KOPT-K1 (cell line): Measurements from ENCODE around the gene SUMF2.
"Not testable (repeated sequence)": the region's sequence is repeated elsewhere in the genome, so short reads cannot be mapped to it uniquely, and the experiment has no call there.

Source experiments
- H3K27ac ChIP-seq: fragments of 200-600 bp; sonication (generic); 2 replicates; pipeline ENCODE4 v1.5.1; 2016; ENCODE audit warnings: antibody characterized with exemption, mild to moderate bottlenecking, low read depth, low read length; ENCODE audit not compliant: poor library complexity, severe bottlenecking
- H3K36me3 ChIP-seq: fragments of 200-600 bp; sonication (generic); 2 replicates; pipeline ENCODE4 v1.5.1; 2017; ENCODE audit warnings: antibody characterized with exemption, mild to moderate bottlenecking, low read length, moderate library complexity; ENCODE audit not compliant: insufficient read depth
- H3K9me3 ChIP-seq: fragments of 200-600 bp; sonication (generic); 2 replicates; pipeline ENCODE4 v1.5.1; 2017; ENCODE audit warnings: antibody characterized with exemption, low read length, mild to moderate bottlenecking; ENCODE audit not compliant: insufficient read depth, poor library complexity, severe bottlenecking

The SUMF2 gene

GRCh38 chr7:56063882-56064625 lies at the start of gene SUMF2:
TSS of gene SUMF2 (plus strand) at chr7:56064286. CDS start at chr7:56064312, 26 bp downstream.
- Histone ChIP-seq H3K36me3 (peaks cover 75% of the 10 kb centered on the region), H3K9me3 (no peaks in the 10 kb centered on the region), H3K27ac (peak within 1 kb of the TSS; percentile 88)

- H3K27ac ChIP-seq, result not testable (repeated sequence)
- peaks cover 81% of the 10 kb centered on the region for H3K36me3 ChIP-seq
Measured at GRCh38 chr7:56017015-56017414, 47.1 kb upstream of the SUMF2 start.

DNA sequence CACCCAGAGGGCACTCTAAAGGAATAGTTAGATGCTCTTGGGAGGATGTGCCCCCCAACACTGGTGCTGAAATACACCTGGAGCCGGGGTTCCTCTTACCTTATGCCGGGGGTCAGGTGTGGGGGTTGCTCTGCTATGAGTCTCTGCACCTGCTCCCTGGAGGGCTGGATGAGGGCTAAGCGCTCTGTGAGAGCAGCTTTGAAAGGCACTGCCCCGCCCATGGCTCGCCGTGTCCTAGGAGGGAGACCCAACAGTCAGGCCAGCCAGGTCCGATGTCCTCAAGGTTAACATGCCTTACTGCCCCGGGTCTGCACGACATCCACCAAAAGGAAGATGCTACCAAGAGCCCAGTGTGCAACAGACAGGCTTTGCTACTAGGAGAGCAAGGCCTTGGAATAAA lies 44.6 kb upstream of the SUMF2 start:
- H3K9me3 ChIP-seq, result no peaks in the 10 kb centered on the region
- no peak overlapping the region for H3K27ac ChIP-seq
- H3K36me3 ChIP-seq, result peaks cover 66% of the 10 kb centered on the region

More at GRCh38 chr7:56017015-56017414, 47.1 kb upstream of the SUMF2 start:
- H3K9me3 ChIP-seq, result not testable (repeated sequence)

DNA sequence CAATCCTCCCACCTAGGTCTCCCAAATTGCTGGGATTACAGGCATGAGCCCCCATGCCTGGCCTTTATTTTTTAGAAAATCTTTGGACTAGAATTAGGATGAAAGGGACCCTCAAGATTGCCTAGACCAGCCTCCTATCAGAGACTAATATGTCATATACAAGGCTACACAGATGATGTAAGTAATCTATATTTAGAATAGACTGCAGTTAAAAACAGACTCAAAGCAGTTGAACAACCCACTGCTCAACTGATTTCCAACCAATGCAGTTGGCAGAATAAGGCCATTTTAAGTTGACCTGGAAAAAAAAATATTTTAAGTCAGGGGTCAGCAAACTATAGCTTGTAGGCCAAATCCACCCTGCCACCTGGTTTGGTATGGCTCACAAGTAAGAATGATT lies 40.6 kb upstream of the SUMF2 start:
- peaks cover 68% of the 10 kb centered on the region for H3K36me3 ChIP-seq
- H3K9me3 ChIP-seq, result no peaks in the 10 kb centered on the region
- H3K27ac ChIP-seq, result no peak overlapping the region

- H3K9me3 ChIP-seq, result no peaks in the 10 kb centered on the region
- H3K27ac ChIP-seq, result no peak overlapping the region
- H3K36me3 ChIP-seq, result peaks cover 70% of the 10 kb centered on the region
Measured at GRCh38 chr7:56026538-56026937, 37.5 kb upstream of the SUMF2 start.

DNA sequence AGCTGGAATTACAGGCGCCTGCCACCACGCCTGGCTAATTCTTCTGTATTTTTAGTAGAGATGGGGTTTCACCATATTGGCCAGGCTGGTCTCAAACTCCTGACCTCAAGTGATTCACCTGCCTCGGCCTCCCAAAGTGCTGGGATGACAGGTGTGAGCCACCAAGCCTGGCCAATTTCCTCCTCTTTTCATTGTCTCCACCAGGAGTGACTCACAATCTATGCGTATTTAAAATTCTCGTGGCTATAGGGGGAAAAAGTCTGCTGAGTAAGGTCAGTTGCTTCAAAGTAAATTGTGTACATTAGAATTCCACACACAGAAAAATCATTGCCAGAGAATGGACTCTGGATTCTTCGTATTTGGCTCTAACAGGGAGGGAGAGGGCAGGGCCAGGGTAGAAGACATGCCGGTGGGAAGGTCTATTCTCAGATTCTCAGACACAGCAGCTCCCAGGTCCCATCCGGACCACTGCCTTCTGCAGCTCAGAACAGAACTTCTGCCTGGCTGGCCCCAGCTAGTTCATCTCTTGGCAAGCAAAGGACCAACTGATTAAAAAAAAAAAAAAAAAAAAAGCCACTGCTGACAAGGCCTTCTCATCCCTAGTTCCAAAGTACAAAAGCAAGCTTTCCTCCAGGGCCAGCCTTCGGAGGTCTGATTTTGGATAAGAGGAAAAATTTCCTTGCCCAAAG lies 35.0 kb upstream of the SUMF2 start:
- Histone ChIP-seq H3K36me3 (peaks cover 68% of the 10 kb centered on the region), H3K27ac (no peak overlapping the region), H3K9me3 (no peaks in the 10 kb centered on the region)

GRCh38 chr7:56030340-56030739 lies 33.7 kb upstream of the SUMF2 start:
- Histone ChIP-seq H3K36me3 (peaks cover 65% of the 10 kb centered on the region), H3K9me3 (no peaks in the 10 kb centered on the region), H3K27ac (no peak overlapping the region)

- H3K27ac ChIP-seq, H3K9me3 ChIP-seq: not testable (repeated sequence)
- peaks cover 55% of the 10 kb centered on the region for H3K36me3 ChIP-seq
Measured at GRCh38 chr7:56031556-56031955, 32.5 kb upstream of the SUMF2 start.

GRCh38 chr7:56032578-56032977 lies 31.5 kb upstream of the SUMF2 start:
- H3K9me3 ChIP-seq, result not testable (repeated sequence)

DNA sequence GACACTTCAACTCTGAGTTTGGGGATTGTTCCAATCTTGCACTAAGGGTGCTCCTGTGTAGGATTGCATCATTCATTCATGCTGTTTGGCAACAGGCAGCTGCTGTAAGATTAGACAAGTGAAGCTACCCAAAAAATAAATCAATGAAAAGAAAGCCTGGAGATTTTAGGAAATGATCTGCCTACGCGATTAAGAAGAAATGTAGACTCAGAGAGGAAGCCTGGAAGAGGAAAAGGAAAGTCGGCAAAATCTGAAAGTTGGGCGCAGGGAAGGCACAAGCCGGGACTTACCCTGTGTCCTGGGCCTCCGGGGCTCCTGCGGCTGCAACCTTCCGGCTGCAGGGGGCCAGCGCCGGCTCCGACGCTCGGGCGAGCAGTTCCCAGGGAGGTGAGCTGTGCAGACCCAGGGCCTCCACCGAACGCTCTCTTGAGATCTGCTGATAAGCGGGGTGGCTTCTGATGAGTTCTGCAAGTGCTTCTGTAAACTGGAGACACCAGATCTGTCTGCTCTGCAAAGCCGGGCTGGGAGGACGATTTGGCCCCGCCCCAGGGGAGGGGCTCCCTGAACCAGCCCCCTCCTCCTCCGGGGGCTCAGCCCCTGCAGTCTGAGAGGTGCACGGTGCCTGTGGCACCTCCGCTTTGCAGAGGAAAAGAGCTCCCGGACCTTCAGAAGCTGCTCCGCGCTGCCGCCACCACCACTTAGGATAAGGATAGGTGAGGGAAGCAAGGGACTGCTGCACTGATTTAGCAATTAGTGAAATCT lies 30.2 kb upstream of the SUMF2 start:
- Histone ChIP-seq H3K27ac (peak overlapping the region; percentile 73), H3K9me3 (no peaks in the 10 kb centered on the region), H3K36me3 (peaks cover 39% of the 10 kb centered on the region)

More at GRCh38 chr7:56032578-56032977, 31.5 kb upstream of the SUMF2 start:
- H3K27ac ChIP-seq, result not testable (repeated sequence)
- peaks cover 45% of the 10 kb centered on the region for H3K36me3 ChIP-seq

DNA sequence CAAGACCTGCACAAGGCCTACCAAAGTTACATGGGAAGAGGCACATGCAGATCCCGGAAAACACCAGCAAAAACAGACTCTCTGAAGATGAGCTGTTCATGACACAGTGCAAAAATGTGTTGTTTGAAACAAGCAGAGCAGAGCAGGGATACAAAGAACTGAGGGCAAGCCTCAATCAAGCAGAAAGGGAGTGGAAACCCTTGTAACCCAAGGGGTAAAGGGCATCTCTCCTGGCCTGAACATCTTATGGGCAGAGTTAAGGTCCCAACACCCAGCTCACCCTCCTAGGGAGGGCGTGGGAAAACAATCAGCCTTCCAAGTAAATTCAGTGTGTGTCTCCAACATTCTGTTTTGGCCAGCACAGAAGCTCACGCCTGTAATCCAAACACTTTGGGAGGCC lies 23.4 kb upstream of the SUMF2 start:
- Histone ChIP-seq H3K9me3 (no peaks in the 10 kb centered on the region), H3K27ac (no peak overlapping the region), H3K36me3 (peaks cover 32% of the 10 kb centered on the region)

DNA sequence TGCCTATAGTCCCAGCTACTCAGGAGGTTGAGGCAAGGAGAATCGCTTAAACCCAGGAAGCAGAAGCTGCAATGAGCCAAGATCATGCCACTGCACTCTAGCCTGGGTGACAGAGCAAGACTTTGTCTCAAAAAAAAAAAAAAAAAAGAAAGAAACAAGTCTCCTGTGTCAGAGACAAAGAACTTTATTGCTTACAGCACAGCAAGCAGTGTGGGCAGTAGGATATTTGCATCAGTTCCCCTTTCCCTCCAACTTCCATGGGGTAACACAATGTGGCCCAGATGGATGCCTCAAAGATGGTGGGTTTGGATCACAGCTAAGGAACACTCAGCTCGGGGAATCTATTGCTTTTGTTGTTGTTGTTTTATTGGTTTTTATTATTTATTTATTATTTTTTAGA lies 18.3 kb upstream of the SUMF2 start:
- peaks cover 22% of the 10 kb centered on the region; the same call in 1 of the 2 replicates for H3K36me3 ChIP-seq
- not testable (repeated sequence) for H3K9me3 ChIP-seq, H3K27ac ChIP-seq

DNA sequence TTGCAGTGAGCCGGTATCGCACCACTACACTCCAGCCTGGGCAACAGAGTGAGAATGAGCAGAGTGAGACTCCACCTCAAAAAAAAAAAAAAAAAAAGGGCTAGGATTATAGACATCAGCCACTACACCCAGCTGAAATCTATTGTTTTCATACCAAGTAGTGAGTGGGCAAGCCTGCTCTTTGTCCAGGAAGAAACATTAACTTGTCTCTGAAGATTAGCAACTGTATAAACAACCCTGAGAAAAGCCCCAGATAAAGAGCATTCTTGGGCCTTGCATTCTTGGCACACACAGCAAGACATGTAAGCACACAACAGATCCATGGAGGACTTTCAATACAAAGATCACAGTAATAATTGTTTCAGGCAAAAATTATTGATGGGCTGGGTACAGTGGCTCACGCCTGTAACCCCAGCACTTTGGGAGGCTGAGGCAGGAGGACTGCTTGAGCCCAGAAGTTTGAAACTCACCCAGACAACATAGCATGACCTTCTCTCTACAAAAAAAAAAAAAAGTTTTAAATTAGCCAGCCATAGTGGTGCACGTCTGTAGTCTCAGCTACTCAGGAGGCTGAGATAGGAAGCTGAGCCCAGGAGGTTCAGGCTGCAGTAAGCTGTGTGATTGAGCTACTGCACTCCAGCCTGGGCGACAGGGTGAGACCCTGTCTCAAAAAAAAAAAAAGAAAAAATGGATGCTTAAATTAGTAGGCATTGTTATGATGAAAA lies 17.2 kb upstream of the SUMF2 start:
- peaks cover 13% of the 10 kb centered on the region; the same call in 1 of the 2 replicates for H3K36me3 ChIP-seq
- H3K9me3 ChIP-seq, result no peaks in the 10 kb centered on the region
- H3K27ac ChIP-seq, result no peak overlapping the region

DNA sequence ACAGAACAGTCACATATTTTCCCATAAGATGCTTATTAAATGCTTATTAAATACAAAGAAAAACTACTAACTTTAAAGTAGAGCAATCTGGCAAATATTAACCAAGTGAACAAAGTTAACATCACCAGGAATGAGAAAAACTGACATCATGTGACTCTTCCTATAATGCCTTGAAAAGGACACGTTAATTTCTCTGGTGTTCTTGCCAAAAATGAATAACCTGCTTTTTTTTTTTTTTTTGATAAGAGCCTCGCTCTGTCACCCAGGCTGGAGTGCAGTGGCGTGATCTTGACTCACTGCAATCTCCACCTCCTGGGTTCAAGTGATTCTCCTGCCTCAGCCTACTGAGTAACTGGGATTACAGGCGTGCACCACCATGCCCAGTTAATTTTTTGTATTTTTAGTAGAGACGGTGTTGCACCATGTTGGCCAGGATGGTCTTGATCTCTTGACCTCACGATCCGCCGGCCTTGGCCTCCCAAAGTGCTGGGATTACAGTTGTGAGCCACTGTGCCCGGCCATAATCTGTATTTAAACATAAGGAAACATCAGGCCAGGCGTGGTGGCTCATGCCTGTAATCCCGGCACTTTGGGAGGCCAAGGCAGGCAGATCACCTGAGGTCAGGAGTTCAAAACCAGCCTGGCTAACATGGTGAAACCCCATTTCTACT lies 16.5 kb upstream of the SUMF2 start:
- H3K27ac ChIP-seq, H3K36me3 ChIP-seq, H3K9me3 ChIP-seq: not testable (repeated sequence)
